SH-SY5Y (cell line): ENCODE data around the gene CCR7.

Experiments used
- GATA2 ChIP-seq: IDR thresholded peaks from 2 replicates; pipeline ENCODE4 v1.6.1; 2011; ENCODE audit warnings: mild to moderate bottlenecking, low read depth, low read length
- GATA3 ChIP-seq: IDR thresholded peaks from 2 replicates; pipeline ENCODE4 v1.6.1; 2011; ENCODE audit warnings: low read depth, mild to moderate bottlenecking, low read length, moderate library complexity

DNA sequence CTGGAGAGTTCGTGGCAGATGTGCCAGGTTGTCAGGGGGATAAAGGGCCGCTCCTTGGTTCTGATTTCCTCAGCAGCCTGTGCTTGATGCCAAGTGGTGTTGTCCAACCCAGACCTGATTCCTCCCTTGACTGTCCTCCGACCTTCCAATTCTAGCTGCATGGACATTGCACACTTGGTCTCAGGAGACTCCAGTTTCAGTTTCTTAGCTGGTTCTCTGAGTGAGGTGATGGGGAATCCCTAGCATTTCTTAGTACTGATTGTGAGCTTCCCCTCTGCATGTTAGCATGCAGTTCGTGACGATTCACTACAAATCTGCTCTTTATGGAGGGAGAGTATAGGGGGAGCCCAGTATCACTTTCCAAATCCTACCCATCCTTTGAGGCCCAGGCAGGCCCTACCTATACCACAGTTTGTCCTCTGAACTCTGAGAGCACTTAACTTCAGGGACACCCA, 12.4 kb upstream of the CCR7 start:
- TF ChIP-seq GATA2 (no peak), GATA3 (no peak)
